ENCODE measurements around the gene CPSF3.

Gene CPSF3

DNA sequence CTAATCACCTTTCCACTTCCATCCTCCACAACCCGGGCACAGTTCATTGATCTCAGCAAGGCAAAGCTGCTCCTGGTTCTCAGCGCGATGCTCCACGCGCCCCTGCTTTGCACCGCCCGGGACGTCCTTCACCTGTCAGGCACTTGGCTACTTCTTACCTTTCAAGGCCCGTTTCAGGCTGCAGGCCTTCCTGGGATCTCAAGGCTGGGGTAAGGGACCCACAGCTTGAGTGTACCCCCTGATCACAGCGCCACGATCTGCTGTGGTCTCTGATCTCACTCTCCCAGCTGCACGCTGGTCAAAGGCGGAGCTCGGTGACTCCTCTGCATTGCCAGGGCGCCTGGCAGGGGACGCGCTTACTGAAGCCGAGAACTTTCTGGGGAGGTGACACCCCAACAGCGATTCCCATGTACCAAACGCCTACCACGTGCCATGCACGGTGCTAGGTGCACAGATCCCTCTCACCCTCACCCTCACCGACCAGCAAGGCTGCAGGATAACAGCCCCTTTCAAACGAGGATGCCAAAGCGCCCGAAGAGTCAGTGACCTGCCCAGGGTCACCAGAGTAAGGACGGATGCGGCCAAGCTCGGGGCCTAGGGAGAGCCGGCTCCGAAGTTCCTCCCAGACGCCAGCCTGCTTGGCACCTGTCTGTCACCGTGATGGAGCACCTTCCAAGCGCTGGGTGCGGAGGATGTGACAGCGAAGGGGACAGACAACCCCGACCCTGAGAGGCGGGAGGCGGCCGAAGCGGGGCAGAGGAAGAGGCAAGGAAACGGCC, 944 bp upstream of the CPSF3 start:
- peak; percentile 31 for DNase-seq

DNA sequence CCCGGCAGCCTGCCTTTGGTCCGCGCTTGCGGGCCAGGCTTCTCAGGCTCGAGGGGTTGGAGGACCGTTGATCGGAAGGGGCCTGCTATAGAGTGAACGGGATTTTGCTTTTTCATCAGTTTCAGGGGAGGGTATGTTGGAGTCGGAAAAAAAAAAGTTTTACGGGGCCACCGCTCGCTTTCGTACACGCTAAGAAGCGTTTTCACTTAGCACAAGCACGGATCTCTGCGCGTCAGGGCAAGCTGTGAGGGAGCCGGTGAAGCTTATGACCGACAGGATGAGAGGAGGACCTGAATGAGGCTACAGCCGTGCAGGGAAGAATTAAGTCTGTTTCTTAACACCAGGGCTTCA, 443 bp downstream of the CPSF3 start:
- peak; percentile 27 for DNase-seq

GRCh38 chr2:9424447-9425164, 1.2 kb downstream of the CPSF3 start:
- no peak for DNase-seq

GRCh38 chr2:9428965-9429577, 5.6 kb downstream of the CPSF3 start:
- DNase-seq = no peak

GRCh38 chr2:9430316-9431293, 7.2 kb downstream of the CPSF3 start:
- DNase-seq = no peak

DNA sequence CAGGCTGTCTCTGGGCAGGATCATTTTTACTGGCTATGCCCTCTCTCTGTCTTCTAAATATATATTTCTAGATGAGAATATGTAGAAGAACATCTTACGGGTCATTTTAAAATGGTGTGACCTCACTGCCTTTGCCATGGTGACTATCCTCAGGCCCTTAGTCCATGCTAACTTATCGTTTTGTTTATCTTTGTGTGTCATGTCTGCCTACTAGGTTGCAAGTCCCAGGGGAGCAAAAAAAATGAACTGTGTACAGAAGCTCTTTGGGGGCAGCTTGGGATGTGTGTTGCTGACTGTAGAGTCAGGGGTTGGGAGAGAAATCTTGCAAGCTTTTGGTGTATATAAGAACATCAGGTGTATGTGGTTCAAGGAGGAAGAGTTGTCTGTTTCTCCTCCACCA, 11.0 kb downstream of the CPSF3 start:
- DNase-seq = no peak

DNA sequence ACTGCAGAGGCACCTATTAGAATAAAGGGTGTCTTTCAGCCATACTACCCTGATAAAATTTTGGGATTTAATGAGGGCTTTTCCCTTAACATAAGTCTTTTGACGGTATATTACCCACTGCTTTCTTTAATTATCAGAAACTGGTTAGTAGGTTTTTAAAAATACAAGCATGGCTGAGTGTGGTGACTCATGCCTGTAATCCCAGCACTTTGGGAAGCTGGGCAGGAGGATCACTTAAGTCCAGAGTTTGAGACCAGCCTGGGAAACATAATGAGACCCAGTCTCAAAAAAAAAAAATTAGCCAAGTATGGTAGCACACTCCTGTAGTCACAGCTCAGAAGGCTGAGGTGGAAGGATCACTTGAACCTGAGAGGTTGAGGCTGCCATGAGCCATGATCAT, 16.1 kb downstream of the CPSF3 start:
- DNase-seq = no peak

- no peak for DNase-seq
These were observed 16.7 kb downstream of the CPSF3 start for GRCh38 chr2:9440058-9440727.

- no peak for DNase-seq
These were observed 18.1 kb downstream of the CPSF3 start for GRCh38 chr2:9441556-9441955.

DNA sequence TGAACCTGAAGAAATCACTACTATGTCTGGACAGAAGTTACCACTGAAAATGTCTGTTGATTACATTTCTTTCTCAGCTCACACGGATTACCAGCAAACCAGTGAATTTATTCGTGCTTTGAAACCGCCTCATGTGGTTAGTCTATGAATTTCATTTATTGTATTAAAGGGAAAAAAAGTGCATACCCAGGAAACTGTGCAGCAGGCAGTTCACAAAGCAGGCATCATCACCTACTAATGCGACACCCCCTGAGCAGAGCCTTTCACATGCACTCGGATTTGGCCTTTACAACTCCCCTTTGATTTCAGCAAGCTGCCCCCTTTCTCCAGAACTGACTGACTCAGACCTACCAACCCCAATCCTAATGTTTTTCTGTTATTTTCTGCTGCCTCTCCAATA, 20.1 kb downstream of the CPSF3 start:
- no peak for DNase-seq

DNA sequence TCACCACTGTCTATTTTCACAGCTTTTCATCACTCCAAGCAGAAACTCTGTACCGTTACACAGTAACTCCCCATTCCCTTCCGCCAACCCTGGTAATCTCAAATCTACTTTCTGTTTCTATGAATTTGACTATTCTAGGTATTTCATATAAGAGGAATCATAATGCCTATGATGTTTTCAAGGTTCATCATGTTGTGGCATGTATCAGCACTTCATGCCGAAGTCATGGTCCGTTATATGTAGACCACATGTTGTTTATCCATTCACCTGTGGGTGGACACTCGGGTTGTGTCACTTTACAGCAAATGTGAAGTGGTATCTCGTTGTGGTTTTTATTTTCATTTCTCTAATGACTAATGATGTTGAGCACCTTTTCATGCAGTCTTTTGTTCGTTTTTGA, 21.6 kb downstream of the CPSF3 start:
- no peak for DNase-seq

GRCh38 chr2:9451231-9451630, 27.8 kb downstream of the CPSF3 start:
- DNase-seq = no peak

DNA sequence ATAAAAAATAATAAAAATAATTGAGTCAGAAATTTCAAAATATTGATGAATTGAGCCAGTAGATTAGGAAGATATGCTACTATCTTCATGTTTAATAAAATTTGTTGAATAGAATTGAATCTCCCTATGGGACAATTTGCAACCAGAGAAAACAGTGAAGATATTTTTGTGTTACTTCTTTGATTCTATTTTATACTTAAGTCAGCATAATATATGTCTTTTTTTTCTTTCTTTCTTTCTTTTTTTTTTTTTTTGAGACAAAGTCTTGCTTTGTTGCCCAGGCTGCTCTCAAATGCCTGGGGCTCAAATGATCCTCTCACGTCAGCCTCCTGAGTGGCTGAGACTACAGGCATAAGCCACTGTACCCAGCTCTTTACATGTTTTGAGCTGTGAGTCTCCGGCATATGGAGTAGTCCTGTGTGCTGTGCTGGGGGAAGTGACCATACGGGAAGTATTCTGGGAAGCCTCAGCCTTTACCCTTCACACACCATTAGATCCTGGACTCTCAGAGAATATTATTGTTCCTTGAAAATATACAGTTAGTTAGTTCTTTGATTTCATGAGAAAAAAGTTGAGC, 37.1 kb downstream of the CPSF3 start:
- DNase-seq = no peak

- no peak for DNase-seq
These were observed 37.6 kb downstream of the CPSF3 start for GRCh38 chr2:9461079-9461478.

DNA sequence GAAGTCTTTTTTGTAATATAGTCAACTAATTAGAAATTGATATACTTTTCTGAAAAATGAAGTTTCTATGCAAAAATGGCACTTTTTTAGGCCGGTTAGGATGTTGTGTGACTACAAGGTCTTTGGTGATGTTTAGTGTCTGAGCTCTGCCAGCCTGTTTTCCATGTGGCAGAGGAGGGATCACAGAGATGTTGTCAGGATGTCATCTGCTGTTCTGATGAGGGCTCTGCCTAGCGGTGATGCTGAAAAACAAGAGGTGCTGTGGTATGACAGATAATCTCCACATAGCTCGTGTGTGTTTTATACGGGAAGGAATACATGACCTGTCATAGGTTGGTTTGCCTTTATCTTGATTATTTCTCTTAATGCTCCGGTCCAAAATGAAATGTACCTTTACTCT, 38.9 kb downstream of the CPSF3 start:
- no peak for DNase-seq

GRCh38 chr2:9462886-9463697, 39.6 kb downstream of the CPSF3 start:
- no peak for DNase-seq

- DNase-seq = no peak
These were observed 40.2 kb downstream of the CPSF3 start for GRCh38 chr2:9463698-9464034.

- no peak for DNase-seq
These were observed 41.7 kb downstream of the CPSF3 start for GRCh38 chr2:9465170-9465569.

GRCh38 chr2:9466147-9466683, 42.8 kb downstream of the CPSF3 start:
- DNase-seq = no peak

DNA sequence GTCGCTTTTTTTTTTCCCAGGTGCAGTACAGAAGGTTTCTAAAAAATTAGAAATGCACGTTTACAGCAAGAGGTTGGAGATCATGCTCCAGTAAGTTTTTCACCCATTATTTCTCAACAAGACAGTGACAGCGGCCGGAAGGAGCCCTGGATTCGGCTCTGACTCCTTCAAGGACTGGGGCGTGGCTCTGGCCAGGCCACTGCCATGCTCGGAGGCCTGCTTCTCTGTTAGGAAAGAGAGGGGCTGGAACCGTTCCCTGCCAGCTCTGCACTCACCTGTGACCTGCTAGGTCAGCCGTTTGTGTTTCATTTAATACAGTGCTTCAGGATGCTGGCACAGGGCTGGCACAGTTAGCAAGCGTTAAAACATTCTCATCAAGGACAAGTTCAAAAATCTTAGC, 44.2 kb downstream of the CPSF3 start:
- DNase-seq = no peak

DNA sequence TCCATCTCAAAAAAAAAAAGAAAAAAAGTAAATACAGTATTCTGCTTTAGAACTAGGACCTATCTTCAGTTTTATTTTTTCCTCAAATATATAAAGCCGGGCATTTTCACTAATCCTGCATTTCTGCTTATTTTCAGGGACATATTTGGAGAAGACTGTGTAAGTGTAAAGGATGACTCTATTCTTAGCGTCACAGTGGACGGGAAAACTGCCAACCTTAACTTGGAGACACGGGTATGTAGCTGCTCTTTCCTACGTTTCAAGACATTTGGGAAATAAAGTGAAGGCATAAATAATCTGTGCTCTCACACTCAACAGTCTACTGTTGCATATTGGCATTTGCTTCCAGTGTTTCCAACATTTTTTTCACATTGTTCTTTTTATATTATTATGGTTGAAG, 47.8 kb downstream of the CPSF3 start:
- no peak for DNase-seq
